ENCODE measurements around the gene CREB5.

CREB5 gene

GRCh38 chr7:28621369-28621841 is 209.1 kb downstream of the CREB5 start:
- DNase-seq: no peak

- no peak for DNase-seq
Observed at GRCh38 chr7:28623105-28623730, 210.9 kb downstream of the CREB5 start.

- DNase-seq: no peak
Observed at GRCh38 chr7:28623863-28624262, 211.5 kb downstream of the CREB5 start.

- no peak for DNase-seq
Observed at GRCh38 chr7:28625432-28625831, 213.1 kb downstream of the CREB5 start.

GRCh38 chr7:28626221-28626620 is 213.9 kb downstream of the CREB5 start:
- no peak for DNase-seq

GRCh38 chr7:28626624-28627262 is 214.4 kb downstream of the CREB5 start:
- no peak for DNase-seq

- no peak for DNase-seq
Observed at GRCh38 chr7:28627263-28627653, 214.9 kb downstream of the CREB5 start.

- no peak for DNase-seq
Observed at GRCh38 chr7:28627896-28628295, 215.6 kb downstream of the CREB5 start.

GRCh38 chr7:28629216-28629842 is 217.0 kb downstream of the CREB5 start:
- DNase-seq: no peak

GRCh38 chr7:28630350-28630749 is 218.0 kb downstream of the CREB5 start:
- no peak for DNase-seq

- DNase-seq: no peak
Observed at GRCh38 chr7:28631995-28632394, 219.7 kb downstream of the CREB5 start.

GRCh38 chr7:28638914-28639313 is 226.6 kb downstream of the CREB5 start:
- DNase-seq: no peak

- no peak for DNase-seq
Observed at GRCh38 chr7:28640001-28640400, 227.7 kb downstream of the CREB5 start.

- DNase-seq: no peak
Observed at GRCh38 chr7:28641752-28642545, 229.6 kb downstream of the CREB5 start.

GRCh38 chr7:28643188-28643569 is 230.9 kb downstream of the CREB5 start:
- no peak for DNase-seq

GRCh38 chr7:28643584-28644340 is 231.4 kb downstream of the CREB5 start:
- no peak for DNase-seq

GRCh38 chr7:28645866-28646265 is 233.5 kb downstream of the CREB5 start:
- DNase-seq: no peak

- no peak for DNase-seq
Observed at GRCh38 chr7:28646376-28647075, 234.2 kb downstream of the CREB5 start.

- no peak for DNase-seq
Observed at GRCh38 chr7:28647076-28647421, 234.7 kb downstream of the CREB5 start.

GRCh38 chr7:28649189-28649588 is 236.9 kb downstream of the CREB5 start:
- no peak for DNase-seq

GRCh38 chr7:28649811-28650210 is 237.5 kb downstream of the CREB5 start:
- no peak for DNase-seq

- no peak for DNase-seq
Observed at GRCh38 chr7:28654110-28654509, 241.8 kb downstream of the CREB5 start.

Measured in activated gamma-delta T cell treated with Interleukin-2 at 50 U/mL for 16 hours (primary cell).